Neural progenitor cell (in vitro differentiated cells): ENCODE data around the gene DNAH14. TPM values are rescaled to one million over a fixed set of nuclear protein-coding genes. Genes with fewer than 3 reads are reported as not detected.

Experiments
- DNase-seq: peaks from one replicate; pipeline ENCODE4 v3.0.0-alpha.2; 2016; ENCODE audit warnings: low spot score
- H2AFZ ChIP-seq: fragments of 200-600 bp; sonication (generic); replicated peaks from 2 replicates; pipeline ENCODE4 v1.6.1; 2016; ENCODE audit warnings: antibody characterized with exemption
- H3F3A ChIP-seq: fragments of 200-600 bp; sonication (generic); 2 replicates; pipeline ENCODE4 v1.6.1; 2016; ENCODE audit warnings: antibody characterized with exemption, low read depth
- H3K27ac ChIP-seq: fragments of 200-600 bp; sonication (generic); 2 replicates; pipeline ENCODE4 v1.5.1; 2016; ENCODE audit warnings: mild to moderate bottlenecking
- H3K27me3 ChIP-seq: fragments of 200-600 bp; sonication (generic); 2 replicates; pipeline ENCODE4 v1.6.1; 2016; ENCODE audit warnings: mild to moderate bottlenecking, moderate library complexity
- H3K36me3 ChIP-seq: fragments of 200-600 bp; sonication (generic); 2 replicates; pipeline ENCODE4 v1.5.1; 2016
- H3K4me1 ChIP-seq: fragments of 200-600 bp; sonication (generic); 2 replicates; pipeline ENCODE4 v1.6.1; 2016; ENCODE audit warnings: mixed run types
- H3K4me2 ChIP-seq: fragments of 200-600 bp; sonication (generic); 2 replicates; pipeline ENCODE4 v1.6.1; 2016
- H3K4me3 ChIP-seq: fragments of 200-600 bp; sonication (generic); 2 replicates; pipeline ENCODE4 v1.5.1; 2016
- H3K79me2 ChIP-seq: fragments of 200-600 bp; sonication (generic); 2 replicates; pipeline ENCODE4 v1.6.1; 2016; ENCODE audit warnings: low read depth
- H3K9ac ChIP-seq: fragments of 200-600 bp; sonication (generic); 2 replicates; pipeline ENCODE4 v1.6.1; 2016
- H3K9me3 ChIP-seq: fragments of 200-600 bp; sonication (generic); 2 replicates; pipeline ENCODE4 v1.5.1; 2016; ENCODE audit warnings: low read depth
- H4K20me1 ChIP-seq: fragments of 200-600 bp; sonication (generic); 2 replicates; pipeline ENCODE4 v1.6.1; 2016; ENCODE audit warnings: low read depth
- H3K27ac Mint-ChIP-seq: 3 replicates; pipeline ENCODE4 v1.8.0; 2021; ENCODE audit warnings: mixed read lengths
- H3K27me3 Mint-ChIP-seq: 2 replicates; pipeline ENCODE4 v1.8.0; 2022; ENCODE audit warnings: low read depth, mild to moderate bottlenecking, inconsistent platforms, moderate library complexity, mixed read lengths; ENCODE audit not compliant: insufficient read depth
- H3K36me3 Mint-ChIP-seq: 3 replicates; pipeline ENCODE4 v1.8.0; 2021; ENCODE audit warnings: mixed read lengths
- H3K4me1 Mint-ChIP-seq: 3 replicates; pipeline ENCODE4 v1.8.0; 2021; ENCODE audit warnings: mixed read lengths
- H3K4me3 Mint-ChIP-seq: 3 replicates; pipeline ENCODE4 v1.8.0; 2021; ENCODE audit warnings: mild to moderate bottlenecking, moderate library complexity, mixed read lengths
- H3K9me3 Mint-ChIP-seq: 3 replicates; pipeline ENCODE4 v1.8.0; 2020; ENCODE audit warnings: mixed read lengths
- CTCF ChIP-seq: fragments of 200-600 bp; sonication (generic); IDR thresholded peaks from 2 replicates; pipeline ENCODE4 v1.5.1; 2017; ENCODE audit warnings: antibody characterized with exemption, mild to moderate bottlenecking
- EZH2 ChIP-seq: fragments of 200-600 bp; sonication (generic); IDR thresholded peaks from 2 replicates; pipeline ENCODE4 v1.6.1; 2017; ENCODE audit warnings: antibody characterized with exemption, mild to moderate bottlenecking, moderate library complexity
- EZH2phosphoT487 ChIP-seq: fragments of 200-600 bp; sonication (generic); IDR thresholded peaks from 2 replicates; pipeline ENCODE4 v1.6.1; 2017; ENCODE audit warnings: antibody characterized with exemption
- total RNA-seq: library from RNA; depleted of rRNA; stranded (reverse); fragments of >200 nt; gene quantifications from 2 replicates; pipeline ENCODE4 v1.2.3, GENCODE V29; 2015; ENCODE audit warnings: low replicate concordance

Gene DNAH14
- total RNA-seq, 1 donor from 2014 or later: 118 TPM

DNA sequence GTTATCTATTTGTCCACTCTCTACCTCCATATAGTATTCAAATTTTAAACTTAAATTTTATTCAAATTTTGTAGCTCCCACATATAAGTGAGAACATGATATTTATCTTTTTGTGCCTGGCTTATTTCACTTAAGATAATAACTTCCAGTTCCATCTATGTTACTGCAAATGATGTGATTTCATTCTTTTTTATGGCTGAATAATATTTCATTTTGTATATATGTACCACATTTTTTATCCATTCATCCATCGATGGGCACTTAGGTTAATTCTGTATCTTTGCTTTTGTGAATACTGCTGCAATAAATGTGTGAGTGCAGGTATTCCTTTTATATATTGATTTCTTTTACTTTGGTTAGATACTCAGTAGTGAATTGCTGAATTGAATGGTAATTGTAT, 2.1 kb downstream of the DNAH14 start:
- H3K9me3 ChIP-seq: peaks cover 38% of the 10 kb centered on the region
- H3K4me3 ChIP-seq: no peak overlapping the region
- H4K20me1 ChIP-seq: no peaks in the 10 kb centered on the region
- no peak overlapping the region for H3K4me3 Mint-ChIP-seq
- no peak overlapping the region for H3K4me2 ChIP-seq
- H3K27me3 ChIP-seq: no peaks in the 10 kb centered on the region
- peaks cover 3% of the 10 kb centered on the region for H3K4me1 Mint-ChIP-seq
- peaks cover 5% of the 10 kb centered on the region for H3K27me3 Mint-ChIP-seq
- H3F3A ChIP-seq: no peaks in the 10 kb centered on the region
- peaks cover 26% of the 10 kb centered on the region for H3K36me3 ChIP-seq
- no peak overlapping the region for H3K27ac ChIP-seq
- H3K9me3 Mint-ChIP-seq: peaks cover 51% of the 10 kb centered on the region
- no peak overlapping the region for H3K9ac ChIP-seq
- TF ChIP-seq CTCF (no peak), EZH2phosphoT487 (no peak), EZH2 (no peak)
- peaks cover 42% of the 10 kb centered on the region for H3K79me2 ChIP-seq
- H3K27ac Mint-ChIP-seq: no peak overlapping the region
- no peak for DNase-seq
- H3K4me1 ChIP-seq: no peaks in the 10 kb centered on the region
- H2AFZ ChIP-seq: no peak overlapping the region
- peaks cover 30% of the 10 kb centered on the region for H3K36me3 Mint-ChIP-seq

- H3K9me3 ChIP-seq: peaks cover 43% of the 10 kb centered on the region
- no peak overlapping the region for H3K27ac Mint-ChIP-seq
- H3K79me2 ChIP-seq: peaks cover 42% of the 10 kb centered on the region
- no peak overlapping the region for H3K27ac ChIP-seq
- peaks cover 30% of the 10 kb centered on the region for H3K36me3 ChIP-seq
- peaks cover 30% of the 10 kb centered on the region for H3K36me3 Mint-ChIP-seq
- no peaks in the 10 kb centered on the region for H3K4me1 ChIP-seq
- H2AFZ ChIP-seq: no peak overlapping the region
- no peaks in the 10 kb centered on the region for H3F3A ChIP-seq
- TF ChIP-seq EZH2phosphoT487 (no peak), CTCF (no peak), EZH2 (no peak)
- DNase-seq: no peak
- H3K4me1 Mint-ChIP-seq: peaks cover 3% of the 10 kb centered on the region
- peaks cover 62% of the 10 kb centered on the region for H3K9me3 Mint-ChIP-seq
- no peak overlapping the region for H3K4me3 ChIP-seq
- no peak overlapping the region for H3K9ac ChIP-seq
- no peak overlapping the region for H3K4me3 Mint-ChIP-seq
- peaks cover under 1% of the 10 kb centered on the region for H3K27me3 Mint-ChIP-seq
- no peak overlapping the region for H3K4me2 ChIP-seq
- no peaks in the 10 kb centered on the region for H3K27me3 ChIP-seq
- H4K20me1 ChIP-seq: no peaks in the 10 kb centered on the region
Observed at GRCh38 chr1:224932607-224933249, 3.3 kb downstream of the DNAH14 start.

DNA sequence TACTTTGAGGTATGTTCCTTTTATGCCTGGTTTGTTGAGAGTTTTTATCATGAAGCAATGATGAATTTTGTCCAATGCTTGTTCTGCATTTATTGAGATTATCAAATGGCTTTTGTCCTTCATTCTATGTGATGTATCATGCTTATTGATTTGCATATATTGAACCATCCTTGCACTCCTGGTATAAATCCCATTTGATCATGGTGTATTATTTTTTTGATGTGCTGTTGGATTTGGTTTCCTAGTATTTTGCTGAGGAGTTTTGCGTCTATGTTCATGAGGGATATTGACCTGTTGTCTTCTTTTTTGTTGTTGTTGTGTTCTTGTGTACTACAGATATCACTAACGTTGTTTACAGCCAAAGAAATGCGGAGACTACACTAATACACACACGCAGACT, 4.1 kb downstream of the DNAH14 start:
- TF ChIP-seq EZH2phosphoT487 (no peak), CTCF (no peak), EZH2 (no peak)
- no peak overlapping the region for H3K27ac Mint-ChIP-seq
- peaks cover 30% of the 10 kb centered on the region for H3K36me3 Mint-ChIP-seq
- no peaks in the 10 kb centered on the region for H3K27me3 ChIP-seq
- H3K79me2 ChIP-seq: peaks cover 42% of the 10 kb centered on the region
- no peak overlapping the region for H3K4me3 ChIP-seq
- peaks cover 68% of the 10 kb centered on the region for H3K9me3 Mint-ChIP-seq
- no peak overlapping the region for H2AFZ ChIP-seq
- H3K4me1 Mint-ChIP-seq: peaks cover 3% of the 10 kb centered on the region
- H3F3A ChIP-seq: no peaks in the 10 kb centered on the region
- no peak overlapping the region for H3K4me3 Mint-ChIP-seq
- H3K9me3 ChIP-seq: peaks cover 52% of the 10 kb centered on the region
- no peak overlapping the region for H3K9ac ChIP-seq
- H3K4me1 ChIP-seq: no peaks in the 10 kb centered on the region
- no peak overlapping the region for H3K27ac ChIP-seq
- no peak overlapping the region for H3K4me2 ChIP-seq
- no peaks in the 10 kb centered on the region for H3K27me3 Mint-ChIP-seq
- no peaks in the 10 kb centered on the region for H4K20me1 ChIP-seq
- no peak for DNase-seq
- peaks cover 30% of the 10 kb centered on the region for H3K36me3 ChIP-seq
